HepG2 (cell line): Measurements from ENCODE around the gene PACS2. TPM values are rescaled to one million over a fixed set of nuclear protein-coding genes. Genes with fewer than 3 reads are reported as not detected.

ENCODE experiments used
- ATAC-seq: fragments of 200-7000 bp; cut with Tn5 transposase; 3 replicates; pipeline ENCODE4 v1.9.1; 2020; ENCODE audit warnings: mild to moderate bottlenecking, moderate library complexity
- BruUV-seq: library from RNA; stranded (reverse); fragments of 400-500 nt; replicated peaks from 2 replicates; lab custom pipeline; 2021; lab: Mats Ljungman, UMichigan
- CTCF ChIA-PET: fragments of 300-600 bp; formaldehyde crosslinking; extraction: SDS; loops from one replicate; lab custom pipeline; 2021; ENCODE audit warnings: low total read pairs, inconsistent platforms, low intra/inter-chr PET ratio; lab: Yijun Ruan, JAX
- POLR2A ChIA-PET: fragments of 350-600 bp; sonication (Branson Sonifier 250); formaldehyde crosslinking; loops from one replicate; lab custom pipeline; 2020; ENCODE audit warnings: antibody characterized with exemption, inconsistent platforms; lab: Yijun Ruan, JAX
- DNase-seq: peaks from one replicate; pipeline ENCODE4 v3.0.0-alpha.2; 2015; ENCODE audit warnings: low spot score
- FAIRE-seq: peaks from 3 replicates; lab custom pipeline; 2011; peaks lifted over from hg19 to GRCh38; lab: Jason Lieb, UNC
- H2AFZ ChIP-seq: one replicate; pipeline ENCODE4 v1.6.1; 2011; ENCODE audit warnings: low read length, inconsistent platforms
- H3K27ac ChIP-seq: fragments of 300-600 bp; 3 replicates; pipeline ENCODE4 v1.8.0; 2011; ENCODE audit warnings: mixed run types, mild to moderate bottlenecking, mixed read lengths, low read length, inconsistent platforms; ENCODE audit not compliant: insufficient read depth; ENCODE audit errors: extremely low read length
- H3K27me3 ChIP-seq, 2 experiments: fragments of 200-600 bp in 1 of 2; 2 replicates in 1 of 2; 3 replicates in 1 of 2; pipeline versions ENCODE4 v1.6.0 to v1.8.0; 2011; ENCODE audit warnings: low read length in 2 of 2, mild to moderate bottlenecking in 2 of 2, moderate library complexity in 2 of 2, inconsistent platforms in 1 of 2; ENCODE audit not compliant: insufficient read depth in 2 of 2, control insufficient read depth in 1 of 2
- H3K36me3 ChIP-seq, 2 experiments: fragments of 200-600 bp in 1 of 2; replicated peaks in 1 of 2; 2 replicates in 1 of 2; 3 replicates in 1 of 2; pipeline versions ENCODE4 v1.5.1 to v1.8.0; 2011; ENCODE audit warnings: low read length in 2 of 2, inconsistent platforms in 1 of 2; ENCODE audit not compliant: insufficient read depth in 2 of 2, control insufficient read depth in 1 of 2
- H3K4me1 ChIP-seq: 2 replicates; pipeline ENCODE4 v1.5.1; 2012; ENCODE audit warnings: low read length, inconsistent platforms; ENCODE audit not compliant: insufficient read depth
- H3K4me2 ChIP-seq: 2 replicates; pipeline ENCODE4 v1.6.0; 2011; ENCODE audit warnings: low read depth, low read length, inconsistent platforms
- H3K4me3 ChIP-seq, 3 experiments: fragments of 200-600 bp in 1 of 3; sonication (generic), shearing (Covaris generic) in 1 of 3; replicated peaks in 1 of 3; 2 replicates each; pipeline ENCODE4 v1.5.1; 2011 to 2016; ENCODE audit warnings: low read length in 3 of 3, inconsistent platforms in 2 of 3, low read depth in 2 of 3, mild to moderate bottlenecking in 2 of 3, control low read depth in 1 of 3, mixed read lengths in 1 of 3; ENCODE audit not compliant: insufficient read depth in 1 of 3
- H3K79me2 ChIP-seq: one replicate; pipeline ENCODE4 v1.6.1; 2011; ENCODE audit warnings: low read length, inconsistent platforms; ENCODE audit not compliant: insufficient read depth
- H3K9ac ChIP-seq: 2 replicates; pipeline ENCODE4 v1.6.0; 2011; ENCODE audit warnings: mild to moderate bottlenecking, low read depth, low read length, inconsistent platforms; ENCODE audit not compliant: insufficient read depth
- H3K9me3 ChIP-seq: 2 replicates; pipeline ENCODE4 v1.5.1; 2012; ENCODE audit warnings: mild to moderate bottlenecking, low read length
- H4K20me1 ChIP-seq: 2 replicates; pipeline ENCODE4 v1.6.0; 2011; ENCODE audit warnings: inconsistent platforms, mild to moderate bottlenecking, low read length, moderate library complexity; ENCODE audit not compliant: insufficient read depth
- ATF7 ChIP-seq, 2 experiments: fragments of 450-650 bp in 1 of 2; sonication (generic) in 1 of 2; formaldehyde crosslinking in 1 of 2; IDR thresholded peaks; 2 replicates each; pipeline versions ENCODE4 v1.4.0 to v1.6.1; 2016 to 2020; ENCODE audit warnings: antibody characterized with exemption in 1 of 2, mild to moderate bottlenecking in 1 of 2, missing genetic modification reagents in 1 of 2
- CHCHD3 ChIP-seq: sonication (generic); formaldehyde crosslinking; IDR thresholded peaks from 2 replicates; pipeline ENCODE4 v1.8.0; 2022; ENCODE audit warnings: mild to moderate bottlenecking, missing genetic modification reagents, moderate library complexity
- ETV6 ChIP-seq: sonication (generic); formaldehyde crosslinking; conservative IDR thresholded peaks from 2 replicates; pipeline ENCODE4 v1.4.0; 2020; ENCODE audit warnings: missing genetic modification reagents
- FOSL1 ChIP-seq: sonication (generic); formaldehyde crosslinking; IDR thresholded peaks from 2 replicates; pipeline ENCODE4 v1.9.0; 2021; ENCODE audit warnings: missing genetic modification reagents, borderline replicate concordance
- FOXK2 ChIP-seq: fragments of 450-650 bp; IDR thresholded peaks from 2 replicates; pipeline ENCODE4 v1.6.1; 2016
- JARID2 ChIP-seq: sonication (generic); formaldehyde crosslinking; IDR thresholded peaks from 2 replicates; pipeline ENCODE4 v1.8.1; 2023; ENCODE audit warnings: missing genetic modification reagents, inconsistent platforms; ENCODE audit not compliant: insufficient replicate concordance
- NAIF1 ChIP-seq: sonication (generic); formaldehyde crosslinking; IDR thresholded peaks from 2 replicates; pipeline ENCODE4 v1.5.0; 2020; ENCODE audit warnings: mild to moderate bottlenecking, missing genetic modification reagents, borderline replicate concordance
- PLSCR1 ChIP-seq: sonication (generic); formaldehyde crosslinking; IDR thresholded peaks from 2 replicates; pipeline ENCODE4 v1.5.0; 2020; ENCODE audit warnings: missing genetic modification reagents, mild to moderate bottlenecking, borderline replicate concordance
- SNAPC4 ChIP-seq: sonication (generic); formaldehyde crosslinking; IDR thresholded peaks from 2 replicates; pipeline ENCODE4 v1.4.0; 2020; ENCODE audit warnings: mild to moderate bottlenecking, missing genetic modification reagents
- TAF1 ChIP-seq: sonication (generic); formaldehyde crosslinking; IDR thresholded peaks from 2 replicates; pipeline ENCODE4 v1.4.0; 2020; ENCODE audit warnings: missing genetic modification reagents
- ZBTB46 ChIP-seq: sonication (generic); formaldehyde crosslinking; IDR thresholded peaks from 2 replicates; pipeline ENCODE4 v1.4.0; 2020; ENCODE audit warnings: mild to moderate bottlenecking, missing genetic modification reagents, borderline replicate concordance
- ZMYM2 ChIP-seq: sonication (generic); formaldehyde crosslinking; IDR thresholded peaks from 2 replicates; pipeline ENCODE4 v1.8.0; 2022; ENCODE audit warnings: mild to moderate bottlenecking, missing genetic modification reagents
- ZNF20 ChIP-seq: sonication (generic); formaldehyde crosslinking; IDR thresholded peaks from 2 replicates; pipeline ENCODE4 v1.4.0; 2020; ENCODE audit warnings: mild to moderate bottlenecking, moderate library complexity, missing genetic modification reagents
- ZNF235 ChIP-seq: sonication (generic); formaldehyde crosslinking; IDR thresholded peaks from 2 replicates; pipeline ENCODE4 v1.8.1; 2023; ENCODE audit warnings: mild to moderate bottlenecking, missing genetic modification reagents, borderline replicate concordance
- ZNF367 ChIP-seq: sonication (generic); formaldehyde crosslinking; IDR thresholded peaks from 2 replicates; pipeline ENCODE4 v1.4.0; 2020; ENCODE audit warnings: missing genetic modification reagents, borderline replicate concordance
- ZNF556 ChIP-seq: sonication (generic); formaldehyde crosslinking; IDR thresholded peaks from 2 replicates; pipeline ENCODE4 v1.4.0; 2020; ENCODE audit warnings: mild to moderate bottlenecking, missing genetic modification reagents, borderline replicate concordance
- ZNF776 ChIP-seq: sonication (generic); formaldehyde crosslinking; IDR thresholded peaks from 2 replicates; pipeline ENCODE4 v1.4.0; 2020; ENCODE audit warnings: mild to moderate bottlenecking, missing genetic modification reagents
- WGBS: methylation state at CpG from one replicate; pipeline ENCODE4 v1.1.6; 2017; ENCODE audit warnings: low lambda C conversion rate; 5-methylcytosine and 5-hydroxymethylcytosine counted together
- in situ Hi-C: cut with HindIII; loops from 2 replicates; pipeline ENCODE4 v1.10.0; 2017; ENCODE audit warnings: low pct_unique_long_range_greater_than_20kb; ENCODE audit not compliant: extremely low pct_ligation_motif_present
- intact Hi-C: fragments of 100-400 bp; cut with micrococcal nuclease; formaldehyde crosslinking; loops from one replicate; pipeline ENCODE4 v1.10.0; 2022; ENCODE audit not compliant: unreplicated experiment
- polyA plus RNA-seq, 8 experiments: library from polyadenylated mRNA; depleted of rRNA in 3 of 8; stranded (reverse) in 7 of 8; unstranded in 1 of 8; fragments of >200 nt; fragmentation: Illumina TruSeq in 4 of 8; extraction: Trizol in 4 of 8; gene quantifications; 2 replicates each; pipeline versions ENCODE4 v1.2.1 to v1.2.3, GENCODE V29; 2011 to 2016; ENCODE audit warnings: low read depth in 4 of 8, missing spikeins in 1 of 8, mixed read lengths in 1 of 8; ENCODE audit not compliant: insufficient read depth in 1 of 8
- total RNA-seq, 5 experiments: library from RNA; depleted of rRNA; stranded (reverse); fragments of >200 nt; fragmentation: Illumina TruSeq; extraction: Trizol; gene quantifications; 2 replicates each; pipeline ENCODE4 v1.2.3, GENCODE V29; 2016; ENCODE audit warnings: low read depth in 1 of 5

Gene PACS2
- total and polyA plus RNA-seq, 2 of the 13 experiments (the other 11 are each of a cell fraction or from before 2014, with no cell fraction given): 23.6 to 27.6 TPM

GRCh38 chr14:105275267-105275946, 39.1 kb upstream of the PACS2 start:
- no peak for DNase-seq
- Histone ChIP-seq H3K9me3 (no peaks in the 10 kb centered on the region), H3K27me3 (no peaks in the 10 kb centered on the region), H3K4me2 (no peak overlapping the region), H3K79me2 (peaks cover 15% of the 10 kb centered on the region), H3K36me3 (peaks cover 0 to 2% of the 10 kb centered on the region in 2 experiments; a peak in 2 of 5 replicates), H3K27ac (no peak overlapping the region), H4K20me1 (peaks cover 5% of the 10 kb centered on the region), H3K4me1 (no peaks in the 10 kb centered on the region), H2AFZ (no peak overlapping the region), H3K9ac (no peak overlapping the region), H3K4me3 (no peak overlapping the region)
- WGBS: 82% methylated on average over 8 of the region's 16 CpGs
- ChIA-PET CTCF (no interaction called here), POLR2A (no interaction called here)
- no TSS peak for BruUV-seq
- ATAC-seq: no peak
- in situ Hi-C loops: no loop called here
- intact Hi-C loops: no loop called here
- no peak for FAIRE-seq
- TF ChIP-seq TAF1 (CRISPR knock-in tag) (no peak), ZBTB46 (no peak), FOXK2 (no peak), ZNF556 (CRISPR knock-in tag) (no peak), ATF7 (IDR thresholded peaks at IDR 0.05) (no peak), ATF7 (CRISPR knock-in tag; IDR thresholded peaks at IDR 0.05) (no peak), ZNF235 (CRISPR knock-in tag) (no peak), ZNF776 (no peak), FOSL1 (CRISPR knock-in tag) (no peak), PLSCR1 (no peak), CHCHD3 (no peak), ZNF20 (CRISPR knock-in tag) (no peak), ETV6 (CRISPR knock-in tag) (no peak), ZMYM2 (CRISPR knock-in tag) (no peak), JARID2 (CRISPR knock-in tag) (no peak), SNAPC4 (no peak), ZNF367 (CRISPR knock-in tag) (no peak), NAIF1 (CRISPR knock-in tag) (no peak)
